WTC11 (cell line): ENCODE results near the gene C9orf50. TPM values are rescaled to one million over a fixed set of nuclear protein-coding genes. Genes with fewer than 3 reads are reported as not detected.

Experiments used
- ATAC-seq: fragments of 200-7000 bp; cut with Tn5 transposase; 2 replicates; pipeline ENCODE4 v1.10.0; 2021; ENCODE audit warnings: mild to moderate bottlenecking, moderate library complexity
- CTCF ChIA-PET: fragments of 300-600 bp; sonication (Branson Sonifier 250); formaldehyde crosslinking; loops from one replicate; lab custom pipeline; 2021; ENCODE audit warnings: antibody characterized with exemption; lab: Charles Lee
- POLR2A ChIA-PET: fragments of 350-600 bp; sonication (Branson Sonifier 250); formaldehyde crosslinking; loops from one replicate; lab custom pipeline; 2021; ENCODE audit warnings: antibody characterized with exemption; lab: Charles Lee
- DNase-seq: peaks from one replicate; pipeline ENCODE4 v3.0.0; 2021; ENCODE audit warnings: low spot score
- H3K27ac Mint-ChIP-seq: 2 replicates; pipeline ENCODE4 v1.8.0; 2021; ENCODE audit warnings: mixed read lengths
- H3K27me3 Mint-ChIP-seq: 2 replicates; pipeline ENCODE4 v1.8.0; 2021; ENCODE audit warnings: low read depth, mild to moderate bottlenecking, moderate library complexity, mixed read lengths
- H3K36me3 Mint-ChIP-seq: 2 replicates; pipeline ENCODE4 v1.8.0; 2021; ENCODE audit warnings: mixed read lengths
- H3K4me1 Mint-ChIP-seq: 2 replicates; pipeline ENCODE4 v1.8.0; 2022; ENCODE audit warnings: mixed read lengths
- H3K4me3 Mint-ChIP-seq: 2 replicates; pipeline ENCODE4 v1.8.0; 2021; ENCODE audit warnings: mild to moderate bottlenecking, moderate library complexity, mixed read lengths
- H3K9me3 Mint-ChIP-seq: 2 replicates; pipeline ENCODE4 v1.8.0; 2021; ENCODE audit warnings: mixed read lengths
- AR ChIP-seq: fragments of 250-450 bp; sonication (Bioruptor Pico); IDR thresholded peaks from 2 replicates; pipeline ENCODE4 v1.9.0; 2021; ENCODE audit warnings: mild to moderate bottlenecking
- CBFB ChIP-seq: sonication (generic); formaldehyde crosslinking; IDR thresholded peaks from 2 replicates; pipeline ENCODE4 v1.8.1; 2022; ENCODE audit warnings: mild to moderate bottlenecking, low read depth, missing genetic modification reagents
- CREB1 ChIP-seq: sonication (generic); formaldehyde crosslinking; IDR thresholded peaks from 2 replicates; pipeline ENCODE4 v1.8.0; 2023; ENCODE audit warnings: mild to moderate bottlenecking, missing genetic modification reagents
- FOXK1 ChIP-seq: sonication (generic); formaldehyde crosslinking; IDR thresholded peaks from 2 replicates; pipeline ENCODE4 v1.8.0; 2022; ENCODE audit warnings: mild to moderate bottlenecking, moderate library complexity, missing genetic modification reagents
- FOXP1 ChIP-seq: sonication (generic); formaldehyde crosslinking; IDR thresholded peaks from 2 replicates; pipeline ENCODE4 v1.8.0; 2022; ENCODE audit warnings: missing genetic modification reagents, mild to moderate bottlenecking, moderate library complexity, borderline replicate concordance
- GTF2I ChIP-seq: fragments of 250-450 bp; sonication (Bioruptor Pico); conservative IDR thresholded peaks from 2 replicates; pipeline ENCODE4 v1.4.0; 2021; ENCODE audit warnings: mild to moderate bottlenecking
- IRF2 ChIP-seq: sonication (generic); formaldehyde crosslinking; IDR thresholded peaks from 2 replicates; pipeline ENCODE4 v1.8.0; 2022; ENCODE audit warnings: low read depth, missing genetic modification reagents, borderline replicate concordance
- JAZF1 ChIP-seq: fragments of 250-450 bp; sonication (Bioruptor Pico); IDR thresholded peaks from 2 replicates; pipeline ENCODE4 v1.9.0; 2021; ENCODE audit warnings: moderate library complexity, mild to moderate bottlenecking, inconsistent platforms
- KAT7 ChIP-seq: sonication (generic); formaldehyde crosslinking; IDR thresholded peaks from 2 replicates; pipeline ENCODE4 v1.8.1; 2023; ENCODE audit warnings: missing genetic modification reagents, mild to moderate bottlenecking, borderline replicate concordance
- MAX ChIP-seq: sonication (generic); formaldehyde crosslinking; IDR thresholded peaks from 2 replicates; pipeline ENCODE4 v1.8.0; 2022; ENCODE audit warnings: mild to moderate bottlenecking, missing genetic modification reagents
- PREB ChIP-seq: sonication (generic); formaldehyde crosslinking; IDR thresholded peaks from 2 replicates; pipeline ENCODE4 v1.8.1; 2022; ENCODE audit warnings: mild to moderate bottlenecking, missing genetic modification reagents, moderate library complexity, borderline replicate concordance
- PRRX2 ChIP-seq: fragments of 250-450 bp; sonication (Bioruptor Pico); IDR thresholded peaks from 2 replicates; pipeline ENCODE4 v1.8.0; 2021; ENCODE audit warnings: mild to moderate bottlenecking
- RORB ChIP-seq: fragments of 250-450 bp; sonication (Bioruptor Pico); IDR thresholded peaks from 2 replicates; pipeline ENCODE4 v1.9.0; 2021; ENCODE audit warnings: mild to moderate bottlenecking
- SP1 ChIP-seq: sonication (generic); formaldehyde crosslinking; conservative IDR thresholded peaks from 2 replicates; pipeline ENCODE4 v1.8.1; 2022; ENCODE audit warnings: missing genetic modification reagents
- USF1 ChIP-seq: sonication (generic); formaldehyde crosslinking; IDR thresholded peaks from 2 replicates; pipeline ENCODE4 v1.8.0; 2022; ENCODE audit warnings: mild to moderate bottlenecking, missing genetic modification reagents
- ZNF138 ChIP-seq: sonication (generic); formaldehyde crosslinking; conservative IDR thresholded peaks from 2 replicates; pipeline ENCODE4 v1.8.1; 2022; ENCODE audit warnings: mild to moderate bottlenecking, moderate library complexity, missing genetic modification reagents
- ZNF416 ChIP-seq: fragments of 250-450 bp; sonication (Bioruptor Pico); IDR thresholded peaks from 2 replicates; pipeline ENCODE4 v1.9.0; 2021; ENCODE audit warnings: mild to moderate bottlenecking, inconsistent platforms
- ZSCAN18 ChIP-seq: fragments of 250-450 bp; sonication (Bioruptor Pico); IDR thresholded peaks from 2 replicates; pipeline ENCODE4 v2.1.2; 2022; ENCODE audit warnings: mild to moderate bottlenecking, moderate library complexity
- total RNA-seq: library from RNA; stranded (reverse); gene quantifications from 3 replicates; pipeline ENCODE4 v1.2.3, GENCODE V29; 2021
- TF ChIP-seq, protein P1 (sequence below): sonication (generic); formaldehyde crosslinking; IDR thresholded peaks from 2 replicates; pipeline ENCODE4 v1.8.1; 2022; ENCODE audit warnings: low read depth, missing genetic modification reagents, borderline replicate concordance
- TF ChIP-seq, protein P2 (sequence below): sonication (generic); formaldehyde crosslinking; conservative IDR thresholded peaks from 2 replicates; pipeline ENCODE4 v1.8.1; 2022; ENCODE audit warnings: mild to moderate bottlenecking, missing genetic modification reagents
- TF ChIP-seq, protein P3 (sequence below): fragments of 250-450 bp; sonication (Bioruptor Pico); IDR thresholded peaks from 2 replicates; pipeline ENCODE4 v1.9.0; 2021; ENCODE audit warnings: moderate library complexity, mild to moderate bottlenecking, inconsistent platforms, borderline replicate concordance
- TF ChIP-seq, protein P4 (sequence below): sonication (generic); formaldehyde crosslinking; IDR thresholded peaks from 2 replicates; pipeline ENCODE4 v1.8.0; 2023; ENCODE audit warnings: missing genetic modification reagents

The C9orf50 gene
- total RNA-seq, 1 experiment from 2014 or later = 0.11 TPM

GRCh38 chr9:129649726-129650679 lies 29.1 kb upstream of the C9orf50 start (continued):
- TF ChIP-seq, protein P1, sequence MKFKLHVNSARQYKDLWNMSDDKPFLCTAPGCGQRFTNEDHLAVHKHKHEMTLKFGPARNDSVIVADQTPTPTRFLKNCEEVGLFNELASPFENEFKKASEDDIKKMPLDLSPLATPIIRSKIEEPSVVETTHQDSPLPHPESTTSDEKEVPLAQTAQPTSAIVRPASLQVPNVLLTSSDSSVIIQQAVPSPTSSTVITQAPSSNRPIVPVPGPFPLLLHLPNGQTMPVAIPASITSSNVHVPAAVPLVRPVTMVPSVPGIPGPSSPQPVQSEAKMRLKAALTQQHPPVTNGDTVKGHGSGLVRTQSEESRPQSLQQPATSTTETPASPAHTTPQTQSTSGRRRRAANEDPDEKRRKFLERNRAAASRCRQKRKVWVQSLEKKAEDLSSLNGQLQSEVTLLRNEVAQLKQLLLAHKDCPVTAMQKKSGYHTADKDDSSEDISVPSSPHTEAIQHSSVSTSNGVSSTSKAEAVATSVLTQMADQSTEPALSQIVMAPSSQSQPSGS = no peak
- TF ChIP-seq JAZF1 (CRISPR knock-in tag) (no peak), FOXP1 (CRISPR knock-in tag) (no peak), AR (CRISPR knock-in tag) (no peak), MAX (no peak), CBFB (CRISPR knock-in tag) (no peak), PRRX2 (CRISPR knock-in tag) (no peak), RORB (CRISPR knock-in tag) (no peak), ZSCAN18 (CRISPR knock-in tag) (no peak), FOXK1 (CRISPR knock-in tag) (no peak)
- TF ChIP-seq, protein P2, sequence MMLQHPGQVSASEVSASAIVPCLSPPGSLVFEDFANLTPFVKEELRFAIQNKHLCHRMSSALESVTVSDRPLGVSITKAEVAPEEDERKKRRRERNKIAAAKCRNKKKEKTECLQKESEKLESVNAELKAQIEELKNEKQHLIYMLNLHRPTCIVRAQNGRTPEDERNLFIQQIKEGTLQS (CRISPR knock-in tag) = no peak
- TF ChIP-seq, protein P3, sequence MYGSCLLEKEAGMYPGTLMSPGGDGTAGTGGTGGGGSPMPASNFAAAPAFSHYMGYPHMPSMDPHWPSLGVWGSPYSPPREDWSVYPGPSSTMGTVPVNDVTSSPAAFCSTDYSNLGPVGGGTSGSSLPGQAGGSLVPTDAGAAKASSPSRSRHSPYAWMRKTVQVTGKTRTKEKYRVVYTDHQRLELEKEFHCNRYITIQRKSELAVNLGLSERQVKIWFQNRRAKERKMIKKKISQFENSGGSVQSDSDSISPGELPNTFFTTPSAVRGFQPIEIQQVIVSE = no peak

DNA sequence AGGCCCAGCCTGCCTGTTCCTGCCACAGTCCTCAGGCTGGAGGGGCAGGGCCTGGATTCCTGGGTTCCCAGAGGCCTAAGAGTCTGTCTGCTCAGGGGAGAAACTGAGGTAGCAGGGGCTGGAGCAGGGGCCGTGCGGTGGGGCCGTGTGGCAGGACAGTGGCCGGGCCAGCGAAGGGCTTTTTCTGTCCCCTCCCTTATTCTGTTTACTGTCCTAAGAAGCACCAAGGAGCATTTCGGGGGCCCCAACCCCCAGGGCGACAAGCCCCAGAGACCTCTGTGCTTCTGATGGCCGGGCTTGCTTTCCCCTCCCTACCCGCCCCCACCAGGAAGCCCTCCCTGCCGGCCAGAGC lies 27.8 kb upstream of the C9orf50 start:
- H3K9me3 Mint-ChIP-seq = peaks cover 8% of the 10 kb centered on the region
- H3K36me3 Mint-ChIP-seq = no peaks in the 10 kb centered on the region
- no peak overlapping the region for H3K27ac Mint-ChIP-seq
- ChIA-PET CTCF (no interaction called here), POLR2A (no interaction called here)
- H3K27me3 Mint-ChIP-seq = no peaks in the 10 kb centered on the region; the same call in 1 of the 2 replicates
- no peak for TF ChIP-seq KAT7 (CRISPR knock-in tag)
- no peak for ATAC-seq
- H3K4me1 Mint-ChIP-seq = no peaks in the 10 kb centered on the region
- H3K4me3 Mint-ChIP-seq = no peak overlapping the region
- no peak for DNase-seq

- Mint-ChIP-seq H3K4me3 (no peak overlapping the region), H3K4me1 (no peaks in the 10 kb centered on the region), H3K36me3 (no peaks in the 10 kb centered on the region), H3K27ac (no peak overlapping the region), H3K9me3 (peaks cover 8% of the 10 kb centered on the region), H3K27me3 (no peaks in the 10 kb centered on the region; the same call in 1 of the 2 replicates)
- ChIA-PET POLR2A (no interaction called here), CTCF (no interaction called here)
- no peak for DNase-seq
- no peak for ATAC-seq
- no peak for TF ChIP-seq CREB1 (CRISPR knock-in tag)
- TF ChIP-seq USF1 (CRISPR knock-in tag) = no peak
- no peak for TF ChIP-seq ZNF138 (CRISPR knock-in tag)
- no peak for TF ChIP-seq IRF2 (CRISPR knock-in tag)
- no peak for TF ChIP-seq PREB (CRISPR knock-in tag)
- no peak for TF ChIP-seq ZNF416
- no peak for TF ChIP-seq SP1 (CRISPR knock-in tag)
- TF ChIP-seq GTF2I (CRISPR knock-in tag) = no peak
- TF ChIP-seq, protein P2 (CRISPR knock-in tag) = no peak
- TF ChIP-seq, protein P4, sequence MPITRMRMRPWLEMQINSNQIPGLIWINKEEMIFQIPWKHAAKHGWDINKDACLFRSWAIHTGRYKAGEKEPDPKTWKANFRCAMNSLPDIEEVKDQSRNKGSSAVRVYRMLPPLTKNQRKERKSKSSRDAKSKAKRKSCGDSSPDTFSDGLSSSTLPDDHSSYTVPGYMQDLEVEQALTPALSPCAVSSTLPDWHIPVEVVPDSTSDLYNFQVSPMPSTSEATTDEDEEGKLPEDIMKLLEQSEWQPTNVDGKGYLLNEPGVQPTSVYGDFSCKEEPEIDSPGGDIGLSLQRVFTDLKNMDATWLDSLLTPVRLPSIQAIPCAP (CRISPR knock-in tag) = no peak
These were observed 27.3 kb upstream of the C9orf50 start for GRCh38 chr9:129648092-129648763.
